ENCODE measurements around the gene ARIH2.
A peak's percentile ranks its signal among the peaks of the same experiment; 100 is the strongest.
"Not testable (repeated sequence)": the region's sequence is repeated elsewhere in the genome, so short reads cannot be mapped to it uniquely, and the experiment has no call there.

The ARIH2 gene

DNA sequence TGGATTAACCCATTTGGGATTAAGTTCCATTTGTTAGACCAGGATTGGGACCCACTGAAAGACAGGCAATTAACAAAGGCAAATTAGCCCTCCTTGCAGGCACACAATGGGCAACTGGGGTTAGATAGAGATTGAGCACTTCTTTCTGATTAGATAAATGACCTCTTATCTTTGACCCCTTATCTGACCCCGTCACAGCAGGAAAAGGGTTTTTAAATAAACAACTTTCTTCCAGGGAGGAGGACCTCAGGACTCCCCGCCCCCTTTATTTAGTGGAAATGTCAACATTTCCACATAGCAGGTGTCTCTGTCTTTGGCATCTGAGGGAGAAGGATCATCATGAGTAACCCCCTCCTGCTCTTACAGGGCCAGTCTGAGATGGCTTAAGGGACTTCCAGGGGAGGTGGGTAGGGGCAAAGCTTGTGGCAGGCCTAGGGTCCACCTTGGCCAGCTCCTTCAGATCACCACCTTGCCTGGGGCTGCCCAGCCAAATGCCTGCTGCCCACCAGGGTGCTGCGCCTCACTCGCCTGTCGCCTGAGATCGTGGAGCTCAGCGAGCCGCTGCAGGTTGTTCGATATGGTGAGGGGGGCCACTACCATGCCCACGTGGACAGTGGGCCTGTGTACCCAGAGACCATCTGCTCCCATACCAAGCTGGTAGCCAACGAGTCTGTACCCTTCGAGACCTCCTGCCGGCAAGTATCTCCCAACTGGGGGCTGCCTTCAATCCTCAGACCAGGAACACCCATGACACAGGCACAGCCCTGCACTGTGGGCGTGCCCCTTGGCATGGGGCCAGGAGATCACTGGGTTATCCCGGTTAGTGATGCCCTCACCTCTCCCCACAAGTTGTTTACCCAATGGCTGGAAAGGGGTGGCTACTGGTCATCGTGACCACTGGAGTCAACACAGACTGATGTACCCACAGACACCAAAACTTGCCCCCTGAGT lies 86.0 kb downstream of the ARIH2 start:
- H3K4me3 ChIP-seq (replicated peaks; ENCODE audit: low read depth, low read length): no peak overlapping the region
- no peak for DNase-seq (ENCODE audit: low read depth)
- TF ChIP-seq, protein P1, sequence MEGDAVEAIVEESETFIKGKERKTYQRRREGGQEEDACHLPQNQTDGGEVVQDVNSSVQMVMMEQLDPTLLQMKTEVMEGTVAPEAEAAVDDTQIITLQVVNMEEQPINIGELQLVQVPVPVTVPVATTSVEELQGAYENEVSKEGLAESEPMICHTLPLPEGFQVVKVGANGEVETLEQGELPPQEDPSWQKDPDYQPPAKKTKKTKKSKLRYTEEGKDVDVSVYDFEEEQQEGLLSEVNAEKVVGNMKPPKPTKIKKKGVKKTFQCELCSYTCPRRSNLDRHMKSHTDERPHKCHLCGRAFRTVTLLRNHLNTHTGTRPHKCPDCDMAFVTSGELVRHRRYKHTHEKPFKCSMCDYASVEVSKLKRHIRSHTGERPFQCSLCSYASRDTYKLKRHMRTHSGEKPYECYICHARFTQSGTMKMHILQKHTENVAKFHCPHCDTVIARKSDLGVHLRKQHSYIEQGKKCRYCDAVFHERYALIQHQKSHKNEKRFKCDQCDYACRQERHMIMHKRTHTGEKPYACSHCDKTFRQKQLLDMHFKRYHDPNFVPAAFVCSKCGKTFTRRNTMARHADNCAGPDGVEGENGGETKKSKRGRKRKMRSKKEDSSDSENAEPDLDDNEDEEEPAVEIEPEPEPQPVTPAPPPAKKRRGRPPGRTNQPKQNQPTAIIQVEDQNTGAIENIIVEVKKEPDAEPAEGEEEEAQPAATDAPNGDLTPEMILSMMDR (IDR thresholded peaks at IDR 0.05; ENCODE audit: low read length, missing control alignments): no peak

DNA sequence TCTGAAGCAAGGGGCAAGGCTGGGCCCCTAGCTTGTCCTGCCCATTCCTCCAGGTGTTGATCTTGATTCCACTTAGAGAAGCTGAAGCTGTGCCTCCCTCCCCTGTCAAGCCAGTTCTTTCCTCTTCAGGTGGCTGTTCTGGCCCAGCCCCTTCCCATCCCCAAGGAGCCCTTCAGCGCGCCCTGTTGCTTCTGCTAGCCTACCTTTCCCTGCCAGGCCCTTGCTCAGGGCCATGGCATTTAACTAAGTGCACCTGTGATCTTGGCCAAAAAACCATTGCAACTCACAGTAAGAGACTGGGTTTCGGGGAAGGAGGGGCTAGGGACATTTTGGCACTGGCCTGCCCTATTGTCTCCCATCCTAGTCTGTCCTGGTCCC lies 86.7 kb downstream of the ARIH2 start:
- TF ChIP-seq, protein P1 (IDR thresholded peaks at IDR 0.05; ENCODE audit: low read length, missing control alignments): no peak
- H3K4me3 ChIP-seq (replicated peaks; ENCODE audit: low read depth, low read length): no peak overlapping the region
- DNase-seq (ENCODE audit: low read depth): no peak

DNA sequence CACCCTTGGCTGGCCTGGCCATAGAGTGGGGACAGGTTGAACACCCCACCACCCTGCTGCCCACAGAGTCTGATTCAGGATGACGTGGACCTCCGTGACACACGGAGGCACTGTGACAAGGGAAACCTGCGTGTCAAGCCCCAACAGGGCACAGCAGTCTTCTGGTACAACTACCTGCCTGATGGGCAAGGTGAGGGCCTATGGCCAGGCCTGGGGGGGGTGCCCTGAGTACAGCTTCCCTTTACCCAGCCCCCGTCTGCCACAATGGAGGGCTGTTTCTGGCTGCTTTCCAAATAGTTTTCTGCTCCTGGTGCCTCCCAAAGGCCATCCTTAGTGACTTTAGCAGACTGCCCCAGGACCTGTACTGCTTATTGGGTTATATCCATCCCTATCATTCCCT lies 87.4 kb downstream of the ARIH2 start:
- H3K4me3 ChIP-seq (replicated peaks; ENCODE audit: low read depth, low read length): peak overlapping the region; percentile 89
- TF ChIP-seq, protein P1 (IDR thresholded peaks at IDR 0.05; ENCODE audit: low read length, missing control alignments): no peak

DNA sequence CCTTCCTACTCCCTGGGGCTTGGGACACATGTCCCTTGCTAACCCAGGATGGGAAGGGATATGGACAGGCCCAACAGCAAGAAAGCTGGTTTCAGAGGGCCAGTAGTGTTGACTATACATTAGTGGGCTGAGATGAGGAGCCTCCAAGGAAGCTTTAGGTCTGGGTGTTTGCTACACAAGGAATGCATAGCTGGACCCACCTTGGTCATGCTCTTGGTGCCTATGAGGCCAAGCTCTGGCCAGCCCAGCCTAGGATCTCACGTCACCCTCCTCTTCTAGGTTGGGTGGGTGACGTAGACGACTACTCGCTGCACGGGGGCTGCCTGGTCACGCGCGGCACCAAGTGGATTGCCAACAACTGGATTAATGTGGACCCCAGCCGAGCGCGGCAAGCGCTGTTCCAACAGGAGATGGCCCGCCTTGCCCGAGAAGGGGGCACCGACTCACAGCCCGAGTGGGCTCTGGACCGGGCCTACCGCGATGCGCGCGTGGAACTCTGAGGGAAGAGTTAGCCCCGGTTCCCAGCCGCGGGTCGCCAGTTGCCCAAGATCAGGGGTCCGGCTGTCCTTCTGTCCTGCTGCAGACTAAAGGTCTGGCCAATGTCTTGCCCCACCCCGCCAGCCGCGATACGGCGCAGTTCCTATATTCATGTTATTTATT lies 87.9 kb downstream of the ARIH2 start:
- TF ChIP-seq, protein P1 (IDR thresholded peaks at IDR 0.05; ENCODE audit: low read length, missing control alignments): no peak
- DNase-seq (ENCODE audit: low read depth): peak; percentile 63
- H3K4me3 ChIP-seq (replicated peaks; ENCODE audit: low read depth, low read length): peak overlapping the region; percentile 89

More for the DNA sequence above, 87.4 kb downstream of the ARIH2 start:
- no peak for DNase-seq (ENCODE audit: low read depth)

DNA sequence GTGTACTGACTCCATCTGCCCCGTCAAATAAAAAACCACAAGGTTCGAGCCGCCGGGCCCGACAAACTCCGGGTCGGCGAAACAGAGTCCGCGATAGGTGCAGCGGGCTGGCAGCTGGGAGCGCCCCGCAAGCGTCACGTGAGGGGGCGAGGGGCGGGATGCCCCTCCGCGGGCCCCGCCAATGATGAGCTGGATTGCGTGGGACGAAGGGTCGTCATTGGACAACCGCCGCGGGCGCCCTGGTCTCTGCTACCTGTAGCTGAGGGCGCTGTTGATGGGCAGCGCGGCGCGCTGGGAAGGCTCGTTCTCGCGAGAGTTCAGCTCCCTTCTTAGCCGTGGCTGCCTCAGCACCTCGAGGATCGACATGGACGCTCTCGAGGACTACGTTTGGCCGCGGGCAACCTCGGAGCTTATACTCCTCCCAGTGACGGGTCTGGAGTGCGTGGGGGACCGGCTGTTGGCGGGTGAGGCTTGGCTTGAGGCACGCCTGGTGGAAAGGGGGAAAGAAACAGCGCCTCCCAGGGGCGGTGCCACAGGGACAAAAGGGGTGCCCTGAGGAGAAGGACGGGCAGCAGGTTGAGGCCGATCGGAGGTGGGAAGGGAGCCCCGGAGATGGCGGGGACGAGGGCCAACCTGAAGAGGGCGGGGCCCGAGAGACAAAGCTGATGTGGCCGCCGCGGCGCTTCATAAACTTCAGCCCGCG lies 88.6 kb downstream of the ARIH2 start, which contains the start of gene WDR6:
WDR6 (plus strand) TSS at position 324 of the 703 bp plus-strand sequence; CDS start at position 365, 41 bp downstream.
- H3K4me3 ChIP-seq (replicated peaks; ENCODE audit: low read depth, low read length): peak within 1 kb of the TSS; percentile 89
- peak; percentile 99 for DNase-seq (ENCODE audit: low read depth)
- TF ChIP-seq, protein P1 (IDR thresholded peaks at IDR 0.05; ENCODE audit: low read length, missing control alignments): peak; percentile 30

DNA sequence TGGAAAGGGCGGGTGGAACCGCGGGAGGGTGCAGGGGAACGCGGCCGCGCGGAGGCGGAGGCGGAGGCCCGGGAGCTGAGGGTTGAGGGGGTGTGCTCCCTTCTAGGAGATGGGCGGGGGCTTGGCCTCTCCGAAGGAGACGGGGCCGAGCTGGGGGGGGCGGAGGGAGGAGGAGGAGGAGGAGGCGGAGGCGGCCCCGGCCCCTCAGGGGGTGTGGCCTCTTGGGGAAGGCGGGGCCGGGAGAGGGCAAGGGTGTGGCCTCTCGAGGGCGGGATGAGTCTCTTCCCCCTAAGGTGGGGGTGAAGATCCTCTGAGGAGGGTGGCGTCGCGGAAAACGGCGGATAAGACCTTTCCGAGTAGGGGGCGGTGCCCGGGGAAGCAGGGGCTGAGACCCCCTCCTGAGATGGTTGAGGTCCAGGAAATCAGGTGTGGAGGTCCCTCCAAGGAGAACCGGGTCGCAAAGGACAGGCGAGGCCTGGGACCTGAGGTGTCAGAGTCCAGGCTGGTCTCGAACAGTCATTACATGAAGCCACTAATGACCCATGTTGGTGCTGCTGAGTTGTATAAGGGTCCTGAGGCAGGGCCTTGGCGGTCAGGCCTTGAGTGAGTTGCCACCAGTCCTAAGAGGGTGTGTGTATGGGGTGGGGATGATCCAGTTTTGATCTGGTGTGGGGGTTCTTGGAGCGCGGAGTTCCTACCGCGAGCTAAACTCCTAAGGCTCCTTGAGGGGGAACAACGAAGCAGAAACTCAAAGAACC lies 89.3 kb downstream of the ARIH2 start:
- DNase-seq (ENCODE audit: low read depth): peak; percentile 84
- TF ChIP-seq, protein P1 (IDR thresholded peaks at IDR 0.05; ENCODE audit: low read length, missing control alignments): no peak
- H3K4me3 ChIP-seq (replicated peaks; ENCODE audit: low read depth, low read length): peak overlapping the region; percentile 89

DNA sequence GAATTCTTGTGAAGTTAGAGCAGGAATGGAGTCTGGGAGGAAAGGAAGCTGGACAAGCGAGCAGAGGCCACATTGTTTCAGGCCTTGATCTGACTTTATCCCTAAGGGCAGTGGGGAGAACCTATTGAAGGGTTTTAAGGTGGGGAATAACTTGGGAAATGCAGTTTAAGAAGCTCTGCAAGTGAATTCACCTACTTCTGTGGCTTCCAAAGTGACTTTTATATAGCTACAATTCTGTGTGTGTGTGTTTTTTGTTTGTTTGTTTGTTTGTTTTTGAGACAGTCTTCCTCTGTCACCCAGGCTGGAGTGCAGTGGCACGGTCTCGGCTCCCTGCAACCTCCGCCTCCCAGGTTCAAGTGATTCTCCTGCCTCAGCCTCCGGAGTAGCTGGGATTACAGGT lies 90.0 kb downstream of the ARIH2 start:
- DNase-seq (ENCODE audit: low read depth): not testable (repeated sequence)
- peak overlapping the region; percentile 89 for H3K4me3 ChIP-seq (replicated peaks; ENCODE audit: low read depth, low read length)
